Lower leg skin (tissue), 3 donors: Measurements from ENCODE around the gene FMNL2.

Source experiments
- CTCF ChIP-seq, 3 donors: fragments of 450-650 bp; IDR thresholded peaks; one replicate each; pipeline ENCODE4 v1.5.1; 2016; ENCODE audit warnings: antibody characterized with exemption in 3 of 3, mild to moderate bottlenecking in 3 of 3, moderate library complexity in 2 of 3
- POLR2A ChIP-seq, 2 donors: fragments of 450-650 bp; IDR thresholded peaks; one replicate each; pipeline ENCODE4 v1.6.1; 2016 to 2017; ENCODE audit warnings: antibody characterized with exemption in 2 of 2, mild to moderate bottlenecking in 1 of 2, moderate library complexity in 1 of 2

DNA sequence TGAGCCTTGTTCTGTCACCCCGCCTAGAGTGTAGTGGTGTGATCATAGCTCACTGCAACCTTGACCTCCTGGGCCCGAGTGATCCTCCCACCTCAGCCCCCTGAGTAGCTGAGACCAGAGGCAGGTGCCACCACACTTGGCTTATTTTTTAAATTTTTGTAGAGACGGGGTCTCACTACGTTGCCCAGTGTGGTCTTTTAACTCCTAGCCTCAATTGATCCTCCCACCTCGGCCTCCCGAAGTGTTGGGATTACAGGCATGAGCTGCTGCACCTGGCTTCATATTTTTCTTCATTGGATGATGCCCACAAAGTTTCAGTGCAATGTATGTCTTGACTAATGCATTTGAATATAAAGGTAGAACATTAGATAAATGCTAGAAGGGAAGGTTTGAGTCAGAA is 120.8 kb downstream of the FMNL2 start:
- no peak for TF ChIP-seq CTCF (IDR thresholded peaks at IDR 0.05)
- no peak for TF ChIP-seq POLR2A (IDR thresholded peaks at IDR 0.05)
